NCI-H2196 (cell line): ENCODE measurements around the gene CFDP1.

Experiments
- DNase-seq: peaks from one replicate; lab custom pipeline; 2025; ENCODE audit not compliant: unreplicated experiment; lab: John Stamatoyannopoulos, UW

Gene CFDP1

GRCh38 chr16:75323933-75324332, 109.4 kb downstream of the CFDP1 start:
- no peak for DNase-seq

DNA sequence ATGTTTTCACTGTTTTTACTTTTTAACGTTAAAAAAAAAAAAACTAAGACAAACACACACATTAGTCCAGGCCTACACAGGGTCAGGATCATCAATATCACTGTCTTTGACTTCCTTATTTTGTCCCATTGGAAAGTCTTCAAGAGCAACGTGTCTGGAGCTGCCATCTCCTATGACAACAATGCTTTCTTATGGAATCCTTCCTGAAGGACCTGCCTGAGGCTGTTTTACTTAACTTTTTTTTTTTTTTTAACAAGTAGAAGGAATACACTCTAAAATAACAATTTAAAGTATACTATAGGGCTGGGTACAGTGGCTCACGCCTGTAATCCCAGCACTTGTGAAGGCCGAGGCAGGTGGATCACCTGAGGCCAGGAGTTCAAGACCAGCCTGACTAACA, 110.1 kb downstream of the CFDP1 start:
- DNase-seq, result no peak

DNA sequence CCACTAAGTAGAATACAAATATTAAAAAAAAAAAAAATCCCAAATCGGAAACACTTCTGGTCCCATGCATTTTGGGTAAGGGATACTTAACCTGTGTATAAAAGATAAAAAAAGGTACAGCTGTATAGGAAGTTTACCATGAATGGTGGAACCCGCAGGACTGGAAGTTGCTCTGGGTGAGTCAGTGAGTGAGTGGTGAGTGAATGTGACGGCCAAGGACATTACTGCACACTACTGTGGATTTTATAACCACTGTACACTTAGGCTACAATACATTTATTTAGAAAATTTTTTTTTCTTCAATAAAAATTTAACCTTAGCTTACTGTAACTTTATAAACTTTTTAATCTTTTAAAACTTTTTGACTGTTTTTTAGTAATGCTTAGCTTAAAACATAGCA, 110.6 kb downstream of the CFDP1 start:
- no peak for DNase-seq

DNA sequence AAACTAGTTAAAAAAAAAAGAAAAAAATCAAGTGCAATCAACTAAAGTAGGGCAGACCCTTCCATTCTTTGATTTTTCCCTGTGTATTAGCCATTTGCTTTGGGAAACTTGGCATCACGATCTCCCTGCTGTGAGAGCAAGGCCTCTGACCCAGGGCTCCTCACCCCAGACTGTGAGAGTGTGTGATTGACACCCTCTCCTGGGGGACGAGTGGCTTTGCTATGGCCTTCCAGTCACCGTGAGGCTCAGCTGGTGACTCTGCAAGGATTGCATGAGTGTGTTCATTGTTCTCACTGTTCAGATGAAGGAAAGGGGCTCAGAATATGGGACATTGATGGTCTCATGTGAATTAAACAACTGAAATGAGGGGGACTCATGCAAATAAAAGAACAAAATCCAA, 112.9 kb downstream of the CFDP1 start:
- no peak for DNase-seq

GRCh38 chr16:75319513-75320411, 113.5 kb downstream of the CFDP1 start:
- no peak for DNase-seq

DNA sequence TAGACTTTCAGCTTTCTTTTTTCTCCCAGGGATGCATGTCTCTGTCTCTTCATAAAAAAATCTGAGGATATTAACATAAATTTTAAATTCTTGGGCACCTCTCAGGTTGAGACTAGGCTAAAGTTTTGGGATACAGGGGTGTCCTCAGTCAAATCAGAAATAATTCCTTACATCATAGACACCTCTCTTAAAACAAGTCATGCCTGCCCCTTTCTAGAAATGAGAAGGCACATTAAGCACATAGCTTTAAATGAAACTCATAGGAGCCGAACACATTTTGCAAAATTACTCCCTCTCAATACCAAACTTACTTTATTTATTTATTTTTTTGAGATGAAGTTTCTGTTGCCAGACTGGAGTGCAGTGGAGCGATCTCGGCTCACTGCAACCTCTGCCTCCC, 114.6 kb downstream of the CFDP1 start:
- no peak for DNase-seq

DNA sequence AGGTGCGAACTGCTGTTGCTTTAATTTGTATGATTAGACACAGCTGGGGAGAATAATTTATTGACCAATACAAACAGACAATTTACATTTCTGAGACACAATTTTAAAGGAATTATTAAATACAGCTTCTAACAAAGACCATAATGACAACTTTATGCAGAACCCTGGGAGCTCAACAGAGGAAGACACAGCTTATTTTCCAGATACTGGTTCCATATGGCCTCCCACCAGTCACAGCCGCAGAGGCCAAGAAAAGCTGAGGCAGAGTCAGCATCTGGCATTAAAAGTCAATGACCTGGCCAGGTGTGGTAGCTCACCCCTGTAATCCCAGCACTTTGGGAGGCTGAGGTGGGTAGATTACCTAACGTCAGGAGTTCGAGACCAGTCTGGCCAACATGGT, 115.8 kb downstream of the CFDP1 start:
- no peak for DNase-seq

- DNase-seq, result no peak
Measured at GRCh38 chr16:75317101-75317522, 116.2 kb downstream of the CFDP1 start.

- DNase-seq, result no peak
Measured at GRCh38 chr16:75315539-75316306, 117.6 kb downstream of the CFDP1 start.

GRCh38 chr16:75312875-75313274, 120.4 kb downstream of the CFDP1 start:
- DNase-seq, result no peak

DNA sequence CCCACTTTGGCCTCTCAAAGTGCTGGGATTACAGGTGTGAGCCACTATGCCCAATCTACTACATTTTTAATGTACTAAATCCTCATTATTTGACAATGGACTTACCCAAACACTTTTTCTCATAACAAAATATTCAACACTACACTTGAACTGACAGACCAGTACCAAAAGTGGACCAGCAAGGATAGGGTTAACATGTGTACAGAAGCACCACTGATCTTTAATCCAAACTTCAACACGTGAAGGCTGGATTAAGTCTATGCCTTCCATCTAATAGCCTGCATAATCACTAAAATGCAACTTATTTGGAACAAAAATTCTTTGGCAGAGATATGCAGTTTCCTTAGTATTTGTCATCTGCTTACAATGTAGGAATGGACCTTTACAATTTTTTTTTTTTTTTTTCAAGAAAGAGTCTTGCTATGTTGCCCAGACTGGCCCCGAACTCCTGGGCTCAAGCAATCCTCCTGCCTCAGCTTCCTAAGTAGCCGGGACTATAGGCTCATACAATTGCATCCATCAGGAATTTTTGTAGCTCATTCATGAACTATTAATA, 121.8 kb downstream of the CFDP1 start:
- no peak for DNase-seq

- no peak for DNase-seq
Measured at GRCh38 chr16:75310541-75310940, 122.8 kb downstream of the CFDP1 start.

- DNase-seq, result no peak
Measured at GRCh38 chr16:75309899-75310430, 123.3 kb downstream of the CFDP1 start.

GRCh38 chr16:75309156-75309555, 124.1 kb downstream of the CFDP1 start:
- DNase-seq, result no peak

GRCh38 chr16:75308011-75308410, 125.3 kb downstream of the CFDP1 start:
- DNase-seq, result no peak

GRCh38 chr16:75307506-75307905, 125.8 kb downstream of the CFDP1 start:
- no peak for DNase-seq

GRCh38 chr16:75306099-75306762, 127.1 kb downstream of the CFDP1 start:
- no peak for DNase-seq

GRCh38 chr16:75305364-75306098, 127.8 kb downstream of the CFDP1 start:
- DNase-seq, result peak; percentile 60

- DNase-seq, result no peak
Measured at GRCh38 chr16:75304521-75305363, 128.6 kb downstream of the CFDP1 start.
